BE2C (cell line): ENCODE measurements around the gene ORC6.

Source experiments
- DNase-seq: peaks from one replicate; pipeline ENCODE4 v3.0.0-alpha.2; 2020
- H3K27me3 ChIP-seq: fragments of 250-450 bp; sonication (Bioruptor Pico); 2 replicates; pipeline ENCODE4 v1.5.1; 2020; ENCODE audit warnings: mild to moderate bottlenecking
- H3K36me3 ChIP-seq: fragments of 250-450 bp; sonication (Bioruptor Pico); 2 replicates; pipeline ENCODE4 v1.5.1; 2020; ENCODE audit warnings: mild to moderate bottlenecking
- H3K4me1 ChIP-seq: fragments of 250-450 bp; sonication (Bioruptor Pico); 2 replicates; pipeline ENCODE4 v1.5.1; 2020
- H3K4me3 ChIP-seq: 2 replicates; pipeline ENCODE4 v1.5.1; 2011; ENCODE audit warnings: low read depth, low read length
- H3K9me3 ChIP-seq: fragments of 250-450 bp; sonication (Bioruptor Pico); 2 replicates; pipeline ENCODE4 v1.5.1; 2020
- CTCF ChIP-seq: IDR thresholded peaks from 2 replicates; pipeline ENCODE4 v1.5.1; 2012; ENCODE audit warnings: mild to moderate bottlenecking, low read depth, low read length

Gene ORC6

GRCh38 chr16:46688101-46688653, 1.3 kb upstream of the ORC6 start:
- Histone ChIP-seq H3K27me3 (no peaks in the 10 kb centered on the region), H3K4me3 (peak overlapping the region; percentile 89), H3K9me3 (no peaks in the 10 kb centered on the region), H3K4me1 (no peaks in the 10 kb centered on the region; the same call in 1 of the 2 replicates), H3K36me3 (peaks cover 20% of the 10 kb centered on the region)
- no peak for DNase-seq
- TF ChIP-seq CTCF: no peak

GRCh38 chr16:46688654-46689364, 650 bp upstream of the ORC6 start, which contains the start of gene VPS35:
VPS35 (minus strand) TSS chr16:46689178; CDS start chr16:46689133, 45 bp downstream.
- TF ChIP-seq CTCF: peak; percentile 47
- peak within 1 kb of the TSS; percentile 89 for H3K4me3 ChIP-seq

GRCh38 chr16:46690281-46691178, 1.1 kb downstream of the ORC6 start:
- peak overlapping the region; percentile 89 for H3K4me3 ChIP-seq
- no peak for DNase-seq
- no peaks in the 10 kb centered on the region for H3K9me3 ChIP-seq
- no peaks in the 10 kb centered on the region for H3K27me3 ChIP-seq
- peaks cover 33% of the 10 kb centered on the region for H3K36me3 ChIP-seq
- no peaks in the 10 kb centered on the region; the same call in 1 of the 2 replicates for H3K4me1 ChIP-seq
- no peak for TF ChIP-seq CTCF

More at GRCh38 chr16:46688654-46689364, 650 bp upstream of the ORC6 start, which contains the start of gene VPS35:
- H3K27me3 ChIP-seq: no peaks in the 10 kb centered on the region
- no peaks in the 10 kb centered on the region for H3K9me3 ChIP-seq
- DNase-seq: peak; percentile 100
- H3K4me1 ChIP-seq: no peaks in the 10 kb centered on the region; the same call in 1 of the 2 replicates
- H3K36me3 ChIP-seq: peaks cover 23% of the 10 kb centered on the region

GRCh38 chr16:46691726-46692125, 2.3 kb downstream of the ORC6 start:
- Histone ChIP-seq H3K4me1 (no peaks in the 10 kb centered on the region; the same call in 1 of the 2 replicates), H3K4me3 (peak overlapping the region; percentile 89), H3K36me3 (peaks cover 45% of the 10 kb centered on the region), H3K9me3 (no peaks in the 10 kb centered on the region), H3K27me3 (no peaks in the 10 kb centered on the region)
- TF ChIP-seq CTCF: no peak
- DNase-seq: no peak

- DNase-seq: no peak
- Histone ChIP-seq H3K36me3 (peaks cover 58% of the 10 kb centered on the region), H3K9me3 (no peaks in the 10 kb centered on the region), H3K4me1 (no peaks in the 10 kb centered on the region), H3K27me3 (no peaks in the 10 kb centered on the region), H3K4me3 (no peak overlapping the region)
- TF ChIP-seq CTCF: no peak
These were observed 4.1 kb downstream of the ORC6 start for GRCh38 chr16:46693598-46693997.
